NCI-H2227 (cell line): ENCODE data around the gene NDFIP2.
"Not testable (repeated sequence)": the region's sequence is repeated elsewhere in the genome, so short reads cannot be mapped to it uniquely, and the experiment has no call there.

Source experiments
- DNase-seq: peaks from one replicate; lab custom pipeline; 2025; ENCODE audit not compliant: unreplicated experiment; lab: John Stamatoyannopoulos, UW

NDFIP2 gene

GRCh38 chr13:79589603-79590393 lies 108.8 kb downstream of the NDFIP2 start:
- DNase-seq: no peak

- DNase-seq: no peak
These were observed 109.4 kb downstream of the NDFIP2 start for GRCh38 chr13:79590394-79590676.

DNA sequence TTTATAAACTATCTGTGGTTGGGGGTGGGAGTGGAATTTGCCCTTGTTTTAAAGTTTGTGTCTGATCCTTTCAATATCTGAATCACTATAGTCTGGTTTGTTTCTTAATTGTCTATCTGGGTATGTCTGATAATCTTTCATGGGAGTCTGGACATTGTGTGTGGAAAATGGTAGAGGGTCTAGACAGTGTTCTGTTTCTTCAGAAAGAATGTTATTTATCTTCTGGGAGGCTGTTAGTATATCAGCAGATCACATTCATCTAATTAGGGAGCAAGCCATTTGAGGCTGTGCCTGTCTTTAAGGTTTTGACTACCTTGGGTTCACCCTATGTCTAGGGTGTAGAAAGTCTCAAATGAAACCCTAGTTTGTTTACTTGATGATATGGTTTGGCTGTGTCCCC lies 110.5 kb downstream of the NDFIP2 start:
- no peak for DNase-seq

GRCh38 chr13:79593121-79593520 lies 112.2 kb downstream of the NDFIP2 start:
- DNase-seq: no peak

GRCh38 chr13:79593641-79594275 lies 112.8 kb downstream of the NDFIP2 start:
- no peak for DNase-seq

DNA sequence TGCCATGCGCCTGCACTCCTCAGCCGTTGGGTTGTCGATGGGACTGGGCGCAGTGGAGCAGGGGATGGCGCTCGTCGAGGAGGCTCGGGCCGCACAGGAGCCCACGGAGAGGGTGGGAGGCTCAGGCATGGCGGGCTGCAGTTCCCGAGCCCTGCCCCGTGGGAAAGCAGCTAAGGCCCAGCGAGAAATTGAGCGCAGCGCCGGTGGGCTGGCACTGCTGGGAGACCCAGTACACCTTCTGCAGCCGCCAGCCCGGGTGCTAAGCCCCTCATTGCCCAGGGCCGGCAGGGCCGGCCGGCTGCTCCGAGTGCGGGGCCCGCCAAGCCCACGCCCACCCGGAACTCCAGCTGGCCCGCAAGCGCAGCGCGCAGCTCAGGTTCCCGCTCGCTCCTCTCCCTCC lies 119.2 kb downstream of the NDFIP2 start:
- DNase-seq: not testable (repeated sequence)

- no peak for DNase-seq
These were observed 122.0 kb downstream of the NDFIP2 start for GRCh38 chr13:79602936-79603335.

GRCh38 chr13:79604752-79605151 lies 123.8 kb downstream of the NDFIP2 start:
- no peak for DNase-seq
